H1 (cell line): ENCODE measurements around the gene KRT32. TPM values are rescaled to one million over a fixed set of nuclear protein-coding genes. Genes with fewer than 3 reads are reported as not detected.

Experiments used
- CTCF ChIA-PET: fragments of 300-600 bp; sonication (Branson Sonifier 250); formaldehyde crosslinking; loops from one replicate; lab custom pipeline; 2021; ENCODE audit not compliant: partially characterized antibody; lab: Charles Lee
- POLR2A ChIA-PET: fragments of 300-600 bp; sonication (Branson Sonifier 250); formaldehyde crosslinking; loops from one replicate; lab custom pipeline; 2021; ENCODE audit warnings: inconsistent platforms; ENCODE audit not compliant: partially characterized antibody; lab: Charles Lee
- DNase-seq, 2 experiments: peaks; one replicate each; pipeline versions ENCODE4 v3.0.0 to v3.0.0-alpha.2; 2010 to 2022; ENCODE audit warnings: low spot score in 2 of 2, low read depth in 1 of 2, mixed read lengths in 1 of 2
- FAIRE-seq: peaks from 2 replicates; lab custom pipeline; 2011; peaks lifted over from hg19 to GRCh38; lab: Jason Lieb, UNC
- H2AFZ ChIP-seq: 2 replicates; pipeline ENCODE4 v1.8.1; 2012; ENCODE audit warnings: low read length, inconsistent platforms
- H2AK5ac ChIP-seq: 2 replicates; pipeline ENCODE4 v1.6.1; 2013; ENCODE audit warnings: low read depth, low read length
- H2BK120ac ChIP-seq: replicated peaks from 2 replicates; pipeline ENCODE3; 2013; ENCODE audit warnings: low read depth, low read length, inconsistent platforms
- H2BK12ac ChIP-seq: 2 replicates; pipeline ENCODE4 v1.6.1; 2013; ENCODE audit warnings: low read depth, low read length
- H2BK15ac ChIP-seq: 2 replicates; pipeline ENCODE4 v1.6.1; 2013; ENCODE audit warnings: low read length
- H2BK20ac ChIP-seq: 2 replicates; pipeline ENCODE4 v1.6.1; 2013; ENCODE audit warnings: low read length
- H2BK5ac ChIP-seq: 2 replicates; pipeline ENCODE4 v1.6.1; 2013; ENCODE audit warnings: low read depth, low read length
- H3K14ac ChIP-seq: 2 replicates; pipeline ENCODE4 v1.6.1; 2013; ENCODE audit warnings: inconsistent platforms; ENCODE audit not compliant: insufficient read length
- H3K18ac ChIP-seq: 2 replicates; pipeline ENCODE4 v1.6.1; 2013; ENCODE audit warnings: low read length; ENCODE audit errors: extremely low read depth
- H3K23ac ChIP-seq: 2 replicates; pipeline ENCODE4 v1.6.1; 2013; ENCODE audit warnings: inconsistent platforms; ENCODE audit not compliant: insufficient read length
- H3K23me2 ChIP-seq: 2 replicates; pipeline ENCODE4 v1.6.1; 2013; ENCODE audit warnings: low read depth, low read length
- H3K27ac ChIP-seq: 2 replicates; pipeline ENCODE4 v1.6.1; 2011; ENCODE audit warnings: low read depth, low read length, inconsistent platforms
- H3K27me3 ChIP-seq, 4 experiments: replicated peaks in 1 of 4; 1 replicate in 1 of 4; 2 replicates in 3 of 4; pipeline versions ENCODE4 v1.6.1 to v1.8.1; 2011 to 2013; ENCODE audit warnings: low read length in 3 of 4, mild to moderate bottlenecking in 3 of 4, inconsistent platforms in 2 of 4, mixed read lengths in 2 of 4, moderate library complexity in 1 of 4; ENCODE audit not compliant: control insufficient read depth in 3 of 4, insufficient read depth in 3 of 4; ENCODE audit errors: extremely low read depth in 1 of 4
- H3K36me3 ChIP-seq, 4 experiments: 2 replicates each; pipeline versions ENCODE4 v1.6.1 to v1.8.1; 2011 to 2013; ENCODE audit warnings: mild to moderate bottlenecking in 4 of 4, low read length in 3 of 4, moderate library complexity in 2 of 4, control low read depth in 1 of 4, inconsistent platforms in 1 of 4; ENCODE audit not compliant: insufficient read depth in 4 of 4, control insufficient read depth in 2 of 4
- H3K4ac ChIP-seq: replicated peaks from 2 replicates; pipeline ENCODE3; 2013; ENCODE audit warnings: low read length, low read depth, mixed read lengths, inconsistent platforms; ENCODE audit not compliant: insufficient read length
- H3K4me1 ChIP-seq, 4 experiments: replicated peaks in 1 of 4; 1 replicate in 1 of 4; 2 replicates in 3 of 4; pipeline versions ENCODE4 v1.6.1 to v1.8.1; 2011 to 2013; ENCODE audit warnings: low read length in 3 of 4, inconsistent platforms in 2 of 4, mixed read lengths in 1 of 4; ENCODE audit not compliant: insufficient read depth in 4 of 4, control insufficient read depth in 3 of 4
- H3K4me2 ChIP-seq, 2 experiments: 2 replicates each; pipeline versions ENCODE4 v1.6.1 to v1.8.1; 2011 to 2013; ENCODE audit warnings: low read depth in 2 of 2, low read length in 2 of 2, control low read depth in 1 of 2, inconsistent platforms in 1 of 2, mild to moderate bottlenecking in 1 of 2; ENCODE audit not compliant: insufficient read depth in 1 of 2
- H3K4me3 ChIP-seq, 4 experiments: fragments of 200-600, 300-600 bp in 1 of 4; sonication (generic), shearing (Covaris generic), sonication (Bioruptor Twin) in 1 of 4; 2 replicates each; pipeline versions ENCODE4 v1.5.1 to v1.8.1; 2011 to 2016; ENCODE audit warnings: low read length in 4 of 4, low read depth in 3 of 4, control low read depth in 2 of 4, inconsistent platforms in 2 of 4, mild to moderate bottlenecking in 2 of 4, mixed read lengths in 1 of 4, moderate library complexity in 1 of 4; ENCODE audit not compliant: insufficient read depth in 2 of 4; ENCODE audit errors: extremely low read depth in 1 of 4
- H3K56ac ChIP-seq: replicated peaks from 2 replicates; pipeline ENCODE3; 2013; ENCODE audit warnings: low read depth, mild to moderate bottlenecking, mixed read lengths, low read length, inconsistent platforms; ENCODE audit not compliant: insufficient read length
- H3K79me1 ChIP-seq: 2 replicates; pipeline ENCODE4 v1.6.1; 2013; ENCODE audit warnings: low read depth, low read length, control low read depth
- H3K79me2 ChIP-seq, 2 experiments: 2 replicates each; pipeline versions ENCODE4 v1.6.1 to v1.8.1; 2012 to 2013; ENCODE audit warnings: low read length in 2 of 2, mild to moderate bottlenecking in 2 of 2, inconsistent platforms in 1 of 2; ENCODE audit not compliant: insufficient read depth in 2 of 2, control insufficient read depth in 1 of 2
- H3K9ac ChIP-seq, 4 experiments: replicated peaks in 1 of 4; 1 replicate in 1 of 4; 2 replicates in 3 of 4; pipeline versions ENCODE4 v1.6.1 to v1.8.1; 2011 to 2013; ENCODE audit warnings: low read depth in 3 of 4, low read length in 3 of 4, control low read depth in 2 of 4, mild to moderate bottlenecking in 2 of 4, moderate library complexity in 2 of 4, inconsistent platforms in 1 of 4; ENCODE audit errors: extremely low read depth in 1 of 4
- H3K9me3 ChIP-seq, 2 experiments: 2 replicates each; pipeline versions ENCODE4 v1.6.1 to v1.8.1; 2012 to 2013; ENCODE audit warnings: mild to moderate bottlenecking in 2 of 2, moderate library complexity in 2 of 2, control low read depth in 1 of 2, inconsistent platforms in 1 of 2, low read depth in 1 of 2, low read length in 1 of 2, mixed read lengths in 1 of 2; ENCODE audit not compliant: insufficient read depth in 2 of 2
- H4K20me1 ChIP-seq, 2 experiments: replicated peaks in 1 of 2; 2 replicates each; pipeline versions ENCODE3 to v1.8.1; 2011 to 2013; ENCODE audit warnings: inconsistent platforms in 2 of 2, low read length in 2 of 2, mild to moderate bottlenecking in 1 of 2; ENCODE audit not compliant: insufficient read depth in 2 of 2, control insufficient read depth in 1 of 2
- H4K5ac ChIP-seq: 2 replicates; pipeline ENCODE4 v1.6.1; 2013; ENCODE audit warnings: low read length, low read depth, mixed read lengths, inconsistent platforms; ENCODE audit not compliant: insufficient read length
- H4K8ac ChIP-seq: 2 replicates; pipeline ENCODE4 v1.8.0; 2013; ENCODE audit warnings: mild to moderate bottlenecking, moderate library complexity, low read length, inconsistent platforms; ENCODE audit not compliant: insufficient read depth; ENCODE audit errors: extremely low read depth
- H4K91ac ChIP-seq: replicated peaks from 2 replicates; pipeline ENCODE3; 2013; ENCODE audit warnings: low read length, mixed read lengths, inconsistent platforms; ENCODE audit not compliant: insufficient read length
- TAF1 ChIP-seq: IDR thresholded peaks from 2 replicates; pipeline ENCODE4 v1.6.1; 2011; ENCODE audit warnings: mild to moderate bottlenecking, low read depth, low read length
- WGBS, 2 experiments: shearing (Covaris generic) in 1 of 2; methylation state at CpG; one replicate each; pipeline versions ENCODE4 v1.1.6 to v1.1.7; 2013 to 2015; ENCODE audit warnings: low lambda C conversion rate in 2 of 2, mixed read lengths in 2 of 2, inconsistent platforms in 1 of 2, low coverage in 1 of 2, missing lambda C conversion rate in 1 of 2; ENCODE audit not compliant: insufficient replicate concordance in 2 of 2, insufficient coverage in 1 of 2, insufficient read length in 1 of 2; ENCODE audit errors: extremely low coverage in 1 of 2, missing lambda C conversion rate in 1 of 2; 5-methylcytosine and 5-hydroxymethylcytosine counted together
- polyA plus RNA-seq, 7 experiments: library from polyadenylated mRNA; depleted of rRNA in 3 of 7; stranded (reverse) in 5 of 7; unstranded in 2 of 7; fragments of >200 nt in 5 of 7; fragments of 200-250 nt in 2 of 7; gene quantifications; 1 replicate in 5 of 7; 2 replicates in 1 of 7; 4 replicates in 1 of 7; pipeline versions ENCODE4 v1.2.1 to v1.2.3, GENCODE V29; 2011 to 2013; ENCODE audit warnings: missing spikeins in 2 of 7, mixed read lengths in 2 of 7
- total RNA-seq: library from RNA; stranded (reverse); fragmentation: NEBNext Ultra II Directional; extraction: Animal tissue kit (Norgen Biotek cat#: 25700); gene quantifications from 2 replicates; pipeline ENCODE4 v1.2.1, GENCODE V29; 2021

KRT32 gene
- total and polyA plus RNA-seq, 2 of the 8 experiments (the other 6 are each of a cell fraction or from before 2014, with no cell fraction given), result not detected

GRCh38 chr17:41444186-41444585 lies 23.0 kb downstream of the KRT32 start:
- H2BK20ac ChIP-seq, result no peak overlapping the region
- H3K9me3 ChIP-seq, result no peaks in the 10 kb centered on the region; a peak in 1 of 4 replicates
- no peak overlapping the region for H2BK12ac ChIP-seq
- H3K79me1 ChIP-seq, result no peaks in the 10 kb centered on the region
- H3K4me2 ChIP-seq, result no peak overlapping the region
- no peak overlapping the region for H3K56ac ChIP-seq
- no peak overlapping the region for H2BK15ac ChIP-seq
- no peak overlapping the region for H2BK120ac ChIP-seq
- no peak overlapping the region for H3K18ac ChIP-seq
- H2AK5ac ChIP-seq, result no peak overlapping the region
- H3K23ac ChIP-seq, result no peak overlapping the region
- no peak overlapping the region for H4K91ac ChIP-seq
- H3K27ac ChIP-seq, result no peak overlapping the region
- no peak for TF ChIP-seq TAF1
- TF ChIP-seq, all 59 proteins: peak for 0
- Histone ChIP-seq H4K8ac (no peak overlapping the region), H3K4me1 (no peaks in the 10 kb centered on the region; a peak in 1 of 7 replicates), H3K4me3 (no peak overlapping the region), H4K5ac (no peak overlapping the region), H4K20me1 (no peaks in the 10 kb centered on the region), H3K27me3 (no peaks in the 10 kb centered on the region; a peak in 1 of 7 replicates), H3K23me2 (no peaks in the 10 kb centered on the region), H3K4ac (no peak overlapping the region), H2BK5ac (no peak overlapping the region), H3K36me3 (no peaks in the 10 kb centered on the region), H3K9ac (no peak overlapping the region; a peak in 1 of 7 replicates), H2AFZ (no peak overlapping the region), H3K79me2 (no peaks in the 10 kb centered on the region), H3K14ac (no peak overlapping the region)
- POLR2A ChIA-PET, result no interaction called here
- 75% methylated on average over 1 of the region's 1 CpG; no CpG with 5 or more reads in 1 of the 2 experiments for WGBS, 2 experiments
- FAIRE-seq (no peak), DNase-seq (no peak)
- CTCF ChIA-PET, result interaction anchor here (0.8 to 2.9 kb wide), 5 partner anchors 11 to 105 kb away, joined by 4 to 14 read pairs (median 4); no protein-coding TSS in a partner anchor
